Caco-2 (cell line): ENCODE measurements around the gene ANTKMT. TPM values are rescaled to one million over a fixed set of nuclear protein-coding genes. Genes with fewer than 3 reads are reported as not detected.

Experiments used
- BruUV-seq: library from RNA; stranded (reverse); fragments of 400-500 nt; replicated peaks from 2 replicates; lab custom pipeline; 2021; lab: Mats Ljungman, UMichigan
- CTCF ChIA-PET: fragments of 300-600 bp; sonication (Branson Sonifier 250); formaldehyde crosslinking; loops from one replicate; lab custom pipeline; 2022; ENCODE audit warnings: antibody characterized with exemption; lab: Charles Lee
- POLR2A ChIA-PET: fragments of 300-600 bp; sonication (Branson Sonifier 250); formaldehyde crosslinking; loops from one replicate; lab custom pipeline; 2022; ENCODE audit warnings: antibody characterized with exemption; lab: Charles Lee
- DNase-seq, 2 experiments: peaks; one replicate each; pipeline versions ENCODE4 v3.0.0 to v3.0.0-alpha.2; 2020 to 2022
- H3K27me3 ChIP-seq: replicated peaks from 2 replicates; pipeline ENCODE4 v1.6.0; 2011; ENCODE audit warnings: low read length; ENCODE audit not compliant: control insufficient read depth, insufficient read depth
- H3K36me3 ChIP-seq: 2 replicates; pipeline ENCODE4 v1.5.1; 2011; ENCODE audit warnings: low read length; ENCODE audit not compliant: control insufficient read depth, insufficient read depth
- H3K4me1 ChIP-seq: fragments of 250-450 bp; sonication (Bioruptor Pico); 2 replicates; pipeline ENCODE4 v1.5.1; 2020; ENCODE audit warnings: mild to moderate bottlenecking
- H3K4me3 ChIP-seq: 2 replicates; pipeline ENCODE4 v1.5.1; 2011; ENCODE audit warnings: low read depth, mild to moderate bottlenecking, control low read depth, low read length
- H3K9me3 ChIP-seq: fragments of 250-450 bp; sonication (Bioruptor Pico); 2 replicates; pipeline ENCODE4 v1.5.1; 2020; ENCODE audit warnings: mild to moderate bottlenecking, moderate library complexity
- H3K27ac Mint-ChIP-seq: one replicate; pipeline ENCODE4 v1.8.0; 2022; ENCODE audit warnings: mixed read lengths; ENCODE audit not compliant: unreplicated experiment
- H3K27me3 Mint-ChIP-seq: one replicate; pipeline ENCODE4 v1.8.0; 2022; ENCODE audit warnings: mixed read lengths; ENCODE audit not compliant: insufficient read depth, unreplicated experiment
- H3K36me3 Mint-ChIP-seq: one replicate; pipeline ENCODE4 v1.8.0; 2022; ENCODE audit warnings: mild to moderate bottlenecking, mixed read lengths; ENCODE audit not compliant: insufficient read depth, unreplicated experiment
- H3K4me1 Mint-ChIP-seq: one replicate; pipeline ENCODE4 v1.8.0; 2022; ENCODE audit warnings: low read depth, mixed read lengths; ENCODE audit not compliant: unreplicated experiment
- H3K4me3 Mint-ChIP-seq: one replicate; pipeline ENCODE4 v1.8.0; 2022; ENCODE audit warnings: mild to moderate bottlenecking, moderate library complexity, mixed read lengths; ENCODE audit not compliant: unreplicated experiment
- H3K9me3 Mint-ChIP-seq: one replicate; pipeline ENCODE4 v1.8.0; 2022; ENCODE audit warnings: mixed read lengths; ENCODE audit not compliant: unreplicated experiment
- CTCF ChIP-seq, 2 experiments: fragments of 200-600 bp in 1 of 2; IDR thresholded peaks; 1 replicate in 1 of 2; 2 replicates in 1 of 2; pipeline versions ENCODE4 v1.5.1 to v1.8.0; 2011 to 2022; ENCODE audit warnings: antibody characterized with exemption in 1 of 2, control low read depth in 1 of 2, inconsistent platforms in 1 of 2, low read depth in 1 of 2, low read length in 1 of 2, mild to moderate bottlenecking in 1 of 2, moderate library complexity in 1 of 2; ENCODE audit not compliant: insufficient read depth in 1 of 2, severe bottlenecking in 1 of 2, unreplicated experiment in 1 of 2
- intact Hi-C: fragments of 100-400 bp; cut with micrococcal nuclease; formaldehyde crosslinking; loops from one replicate; pipeline ENCODE4 v1.10.0; 2022; ENCODE audit not compliant: unreplicated experiment
- total RNA-seq: library from RNA; stranded (reverse); gene quantifications from 2 replicates; pipeline ENCODE4 v1.2.3, GENCODE V29; 2022

ANTKMT gene
- total RNA-seq, 1 experiment from 2014 or later: 42.6 TPM

GRCh38 chr16:718389-718788 is 2.6 kb upstream of the ANTKMT start:
- Mint-ChIP-seq H3K27me3 (no peaks in the 10 kb centered on the region), H3K27ac (no peak overlapping the region), H3K9me3 (no peaks in the 10 kb centered on the region), H3K36me3 (peaks cover 10% of the 10 kb centered on the region), H3K4me3 (no peak overlapping the region), H3K4me1 (no peaks in the 10 kb centered on the region)
- Histone ChIP-seq H3K9me3 (no peaks in the 10 kb centered on the region), H3K36me3 (no peaks in the 10 kb centered on the region), H3K4me1 (peaks cover 37% of the 10 kb centered on the region), H3K4me3 (no peak overlapping the region), H3K27me3 (no peaks in the 10 kb centered on the region)
- ChIA-PET CTCF (no interaction called here), POLR2A (no interaction called here)
- intact Hi-C loops: loop anchor here (10.0 kb wide), 1 partner anchor 66 kb away; the partner anchor contains the start of genes CHTF18 and RPUSD1
- no peak for DNase-seq
- no TSS peak for BruUV-seq
- TF ChIP-seq CTCF (IDR thresholded peaks at IDR 0.05; ENCODE audit: insufficient read depth in 1 of 2, low read depth in 1 of 2, low read length in 1 of 2, severe bottlenecking in 1 of 2, unreplicated experiment in 1 of 2): no peak

- H3K27ac Mint-ChIP-seq: peak overlapping the region; percentile 22
- no peaks in the 10 kb centered on the region for H3K9me3 ChIP-seq
- H3K9me3 Mint-ChIP-seq: no peaks in the 10 kb centered on the region
- intact Hi-C loops: loop anchor here (10.0 kb wide), 1 partner anchor 66 kb away; the partner anchor contains the start of genes CHTF18 and RPUSD1
- ChIA-PET CTCF (no interaction called here), POLR2A (no interaction called here)
- no peaks in the 10 kb centered on the region for H3K27me3 ChIP-seq
- no peaks in the 10 kb centered on the region for H3K36me3 ChIP-seq
- H3K4me3 ChIP-seq: no peak overlapping the region
- peaks cover 10% of the 10 kb centered on the region for H3K36me3 Mint-ChIP-seq
- peaks cover 37% of the 10 kb centered on the region for H3K4me1 ChIP-seq
- H3K27me3 Mint-ChIP-seq: no peaks in the 10 kb centered on the region
- TF ChIP-seq CTCF (IDR thresholded peaks at IDR 0.05; ENCODE audit: insufficient read depth in 1 of 2, low read depth in 1 of 2, low read length in 1 of 2, severe bottlenecking in 1 of 2, unreplicated experiment in 1 of 2): no peak
- DNase-seq: no peak
- H3K4me3 Mint-ChIP-seq: peak overlapping the region; percentile 73
- H3K4me1 Mint-ChIP-seq: no peaks in the 10 kb centered on the region
- BruUV-seq: no TSS peak
Measured at GRCh38 chr16:718922-719321, 2.0 kb upstream of the ANTKMT start.

GRCh38 chr16:719815-720446 is 1.0 kb upstream of the ANTKMT start:
- POLR2A ChIA-PET: interaction anchor here (0.9 to 2.4 kb wide), 3 partner anchors 25 to 68 kb away, joined by 3 to 12 read pairs (median 4); partner anchors contain the start of genes CHTF18 and RPUSD1
- H3K27me3 Mint-ChIP-seq: no peaks in the 10 kb centered on the region
- Histone ChIP-seq H3K4me3 (peak overlapping the region; percentile 86), H3K27me3 (no peaks in the 10 kb centered on the region), H3K4me1 (peaks cover 29% of the 10 kb centered on the region), H3K36me3 (no peaks in the 10 kb centered on the region), H3K9me3 (no peaks in the 10 kb centered on the region)
- CTCF ChIA-PET: interaction anchor here (0.6 to 1.0 kb wide), 7 partner anchors 8 to 335 kb away, joined by 3 to 4 read pairs (median 3); partner anchors contain the start of genes CHTF18 and RPUSD1
- H3K27ac Mint-ChIP-seq: peak overlapping the region; percentile 39
- peaks cover 10% of the 10 kb centered on the region for H3K36me3 Mint-ChIP-seq
- DNase-seq: peak; percentile 58 to 69
- peak overlapping the region; percentile 73 for H3K4me3 Mint-ChIP-seq
- H3K9me3 Mint-ChIP-seq: no peaks in the 10 kb centered on the region
- TSS peak; percentile 71 for BruUV-seq
- intact Hi-C loops: loop anchor here (10.0 kb wide), 1 partner anchor 65 kb away; the partner anchor contains the start of genes CHTF18 and RPUSD1
- peak; percentile 6 to 42 for TF ChIP-seq CTCF (IDR thresholded peaks at IDR 0.05; ENCODE audit: insufficient read depth in 1 of 2, low read depth in 1 of 2, low read length in 1 of 2, severe bottlenecking in 1 of 2, unreplicated experiment in 1 of 2)
- no peaks in the 10 kb centered on the region for H3K4me1 Mint-ChIP-seq
